Nephron progenitor cell (in vitro differentiated cells): Measurements from ENCODE around the gene CRYGS.

Experiments
- DNase-seq: peaks from one replicate; pipeline ENCODE4 v3.0.0; 2021
- H3K27ac Mint-ChIP-seq: 2 replicates; pipeline ENCODE4 v1.8.0; 2021; ENCODE audit warnings: mild to moderate bottlenecking, moderate library complexity, mixed read lengths
- H3K27me3 Mint-ChIP-seq: 2 replicates; pipeline ENCODE4 v1.8.0; 2021; ENCODE audit warnings: mild to moderate bottlenecking, low read depth, mixed read lengths; ENCODE audit not compliant: poor library complexity
- H3K36me3 Mint-ChIP-seq: 2 replicates; pipeline ENCODE4 v1.8.0; 2021; ENCODE audit warnings: low read depth, mixed read lengths
- H3K4me1 Mint-ChIP-seq: 2 replicates; pipeline ENCODE4 v1.8.0; 2021; ENCODE audit warnings: mixed read lengths
- H3K4me3 Mint-ChIP-seq: 2 replicates; pipeline ENCODE4 v1.8.0; 2021; ENCODE audit warnings: mild to moderate bottlenecking, moderate library complexity, mixed read lengths
- H3K9me3 Mint-ChIP-seq: 2 replicates; pipeline ENCODE4 v1.8.0; 2021; ENCODE audit warnings: mild to moderate bottlenecking, moderate library complexity, mixed read lengths
- CTCF ChIP-seq: fragments of 200-600 bp; sonication (generic); IDR thresholded peaks from 2 replicates; pipeline ENCODE4 v1.5.0; 2021; ENCODE audit warnings: antibody characterized with exemption

CRYGS gene

GRCh38 chr3:186520957-186521842 is 23.0 kb downstream of the CRYGS start:
- peaks cover 6% of the 10 kb centered on the region for H3K27me3 Mint-ChIP-seq
- H3K9me3 Mint-ChIP-seq: peaks cover 3% of the 10 kb centered on the region
- H3K27ac Mint-ChIP-seq: no peak overlapping the region
- H3K4me1 Mint-ChIP-seq: peaks cover 59% of the 10 kb centered on the region
- no peak overlapping the region for H3K4me3 Mint-ChIP-seq
- DNase-seq: peak; percentile 26
- H3K36me3 Mint-ChIP-seq: no peaks in the 10 kb centered on the region
- no peak for TF ChIP-seq CTCF

- DNase-seq: no peak
- Mint-ChIP-seq H3K27ac (no peak overlapping the region), H3K27me3 (peaks cover 12% of the 10 kb centered on the region), H3K4me3 (no peak overlapping the region), H3K4me1 (peaks cover 51% of the 10 kb centered on the region), H3K36me3 (no peaks in the 10 kb centered on the region), H3K9me3 (peaks cover 3% of the 10 kb centered on the region)
- TF ChIP-seq CTCF: no peak
Observed at GRCh38 chr3:186520431-186520830, 23.7 kb downstream of the CRYGS start.

GRCh38 chr3:186519021-186519658 is 25.0 kb downstream of the CRYGS start:
- Mint-ChIP-seq H3K9me3 (peaks cover 3% of the 10 kb centered on the region), H3K27ac (peak overlapping the region; percentile 38), H3K4me3 (no peak overlapping the region), H3K36me3 (no peaks in the 10 kb centered on the region), H3K27me3 (peaks cover 12% of the 10 kb centered on the region), H3K4me1 (peaks cover 42% of the 10 kb centered on the region)
- DNase-seq: no peak
- TF ChIP-seq CTCF: no peak

GRCh38 chr3:186517218-186517617 is 27.0 kb downstream of the CRYGS start:
- Mint-ChIP-seq H3K4me1 (peaks cover 36% of the 10 kb centered on the region), H3K27ac (no peak overlapping the region), H3K27me3 (peaks cover 9% of the 10 kb centered on the region), H3K36me3 (no peaks in the 10 kb centered on the region), H3K4me3 (no peak overlapping the region), H3K9me3 (peaks cover 3% of the 10 kb centered on the region)
- TF ChIP-seq CTCF: no peak
- no peak for DNase-seq

GRCh38 chr3:186516646-186517045 is 27.5 kb downstream of the CRYGS start:
- Mint-ChIP-seq H3K27me3 (peaks cover 9% of the 10 kb centered on the region), H3K9me3 (peaks cover 3% of the 10 kb centered on the region), H3K4me1 (peaks cover 37% of the 10 kb centered on the region), H3K4me3 (no peak overlapping the region), H3K36me3 (no peaks in the 10 kb centered on the region), H3K27ac (no peak overlapping the region)
- TF ChIP-seq CTCF: no peak
- DNase-seq: no peak
